Inflammatory macrophage treated with lipopolysaccharide for 1 hour (primary cell): ENCODE data around the gene ZDHHC22.
"Not testable (repeated sequence)": the region's sequence is repeated elsewhere in the genome, so short reads cannot be mapped to it uniquely, and the experiment has no call there.

Experiments used
- DNase-seq, 2 donors: peaks; one replicate each; pipeline ENCODE4 v3.0.0-alpha.2; 2020 to 2022

The ZDHHC22 gene, protein sequence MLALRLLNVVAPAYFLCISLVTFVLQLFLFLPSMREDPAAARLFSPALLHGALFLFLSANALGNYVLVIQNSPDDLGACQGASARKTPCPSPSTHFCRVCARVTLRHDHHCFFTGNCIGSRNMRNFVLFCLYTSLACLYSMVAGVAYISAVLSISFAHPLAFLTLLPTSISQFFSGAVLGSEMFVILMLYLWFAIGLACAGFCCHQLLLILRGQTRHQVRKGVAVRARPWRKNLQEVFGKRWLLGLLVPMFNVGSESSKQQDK

DNA sequence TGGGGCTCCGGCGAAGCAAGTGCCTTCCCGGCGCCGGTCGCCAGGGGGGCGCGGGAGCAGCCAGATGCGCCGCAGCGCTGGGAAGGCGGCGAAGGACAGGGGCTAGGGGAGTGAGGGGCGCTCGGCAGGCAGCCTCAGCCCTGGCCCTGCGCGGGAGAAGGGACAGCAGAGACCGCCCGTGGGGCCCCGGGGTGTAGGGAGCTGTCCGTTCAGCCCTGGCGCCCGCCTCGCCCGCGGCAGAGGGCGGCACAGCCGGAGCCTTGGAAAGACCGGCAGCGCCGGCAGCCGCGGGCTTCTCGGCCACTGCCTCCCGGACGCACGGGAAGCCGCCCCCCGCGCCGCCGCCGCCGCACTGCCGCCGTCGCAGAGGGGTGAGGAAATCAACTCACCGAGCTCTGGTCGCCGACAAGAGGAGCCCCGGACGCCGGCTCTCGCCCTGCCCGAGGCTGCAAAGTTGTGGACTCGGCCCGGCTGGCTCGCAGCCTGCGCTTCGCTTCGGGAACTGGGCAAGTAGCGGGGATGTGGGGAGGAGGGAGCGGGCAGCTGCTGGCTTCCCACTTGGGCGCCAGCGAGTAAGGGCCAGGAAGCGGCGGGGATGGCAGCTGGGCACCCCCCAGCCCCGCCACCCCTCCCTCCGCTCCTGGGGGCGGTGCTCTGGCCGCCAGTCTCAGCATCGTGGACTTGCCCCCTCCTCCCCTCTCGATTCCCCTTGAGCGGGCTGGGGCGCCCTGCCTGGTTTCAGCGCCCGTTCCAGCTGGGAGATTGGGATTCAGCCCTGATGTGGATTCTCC lies at the start of gene ZDHHC22:
TSS of gene ZDHHC22 (minus strand) at position 578 of the 791 bp plus-strand sequence. CDS start 2,053 bp downstream, outside the sequence.
- no peak for DNase-seq

DNA sequence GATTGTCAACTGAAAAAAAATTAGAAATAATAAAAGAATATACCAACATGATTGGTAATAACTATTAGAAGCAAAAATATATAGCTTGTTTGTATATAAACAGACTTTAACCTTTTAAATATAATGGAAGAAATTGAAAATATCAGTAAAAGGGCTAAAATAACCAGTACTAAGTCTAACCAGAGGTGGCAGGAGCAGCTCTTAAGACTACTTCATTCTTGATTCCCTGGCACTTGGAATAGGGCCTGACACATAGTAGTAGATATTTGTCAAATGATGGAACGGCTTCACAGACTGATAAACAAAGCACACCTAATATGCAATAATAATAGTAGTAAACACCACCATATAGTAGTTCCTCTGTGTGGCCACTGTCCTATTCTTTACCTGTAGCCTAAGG lies 49.4 kb upstream of the ZDHHC22 start:
- DNase-seq, result no peak

DNA sequence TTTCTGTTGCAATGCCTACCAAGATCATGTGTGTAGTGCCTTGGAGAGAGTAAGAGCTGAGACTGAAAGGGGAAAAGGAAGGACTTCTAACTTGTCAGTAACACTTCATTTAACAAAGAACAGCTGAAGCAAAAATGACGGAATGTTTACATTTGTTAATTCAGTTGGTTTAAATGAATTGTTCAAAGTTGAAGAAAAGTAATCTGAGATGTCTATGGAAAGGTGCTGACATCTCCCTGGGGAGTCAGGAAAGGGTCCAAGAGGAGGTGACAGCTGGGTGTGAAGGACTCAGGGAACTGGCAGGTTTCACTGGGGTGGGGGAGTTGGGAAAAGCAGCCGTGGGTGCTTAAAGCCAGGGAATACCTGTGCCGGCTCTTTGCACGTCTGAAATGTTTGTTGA lies 47.9 kb upstream of the ZDHHC22 start:
- DNase-seq, result no peak

DNA sequence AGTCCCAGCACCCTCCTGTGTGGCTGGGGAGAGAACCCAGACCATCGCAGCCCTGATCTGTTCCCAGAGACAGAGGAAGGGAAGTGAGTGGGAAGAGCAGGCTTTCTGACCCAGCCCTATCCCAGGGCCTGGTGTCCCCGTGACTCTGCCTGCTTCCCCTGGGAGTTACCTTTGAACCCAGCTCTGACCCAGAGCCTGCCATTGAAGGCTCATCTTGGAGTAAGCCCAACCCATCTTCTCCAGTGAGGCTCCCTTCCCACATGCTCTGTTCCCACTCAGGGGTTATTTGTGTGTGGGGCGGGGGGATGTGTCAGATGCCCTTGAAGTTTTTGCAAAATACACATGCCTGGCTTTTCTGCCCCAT lies 46.0 kb upstream of the ZDHHC22 start:
- DNase-seq, result no peak

DNA sequence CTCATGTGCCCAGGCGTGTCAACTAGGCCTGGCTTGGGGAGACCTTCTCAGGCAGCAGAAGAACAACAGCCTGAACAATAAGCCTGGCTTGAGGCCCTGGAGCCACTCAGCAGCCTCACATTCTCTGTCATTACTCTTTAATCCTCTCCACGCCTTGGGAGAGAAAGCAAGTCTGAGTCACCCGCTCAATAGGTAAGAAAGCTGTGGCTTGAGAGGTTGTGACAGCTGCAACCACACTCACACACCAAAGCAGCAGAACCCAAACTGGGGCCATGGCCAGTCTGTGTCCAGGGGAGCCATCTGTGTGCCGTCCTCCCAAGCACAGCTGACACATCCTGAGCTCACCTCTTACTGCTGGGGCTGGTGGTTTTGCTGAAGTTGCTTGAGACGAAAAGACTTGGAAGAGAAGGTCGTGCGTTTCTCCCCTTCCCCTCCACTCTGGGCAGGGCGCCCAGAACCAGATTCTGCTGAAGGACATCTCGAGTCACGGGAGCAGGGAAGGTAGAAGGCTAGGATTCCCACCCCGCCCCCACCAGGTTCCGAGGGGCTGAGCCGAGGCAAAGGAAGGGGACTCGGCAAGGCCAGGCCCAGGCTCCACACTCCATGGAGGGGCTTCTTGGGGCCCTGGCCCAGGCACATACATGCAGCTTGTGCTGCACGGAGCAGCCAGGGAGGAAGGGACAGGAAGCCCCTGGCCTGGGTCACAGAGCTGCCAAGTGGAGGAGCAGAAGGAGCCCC lies 45.5 kb upstream of the ZDHHC22 start:
- DNase-seq, result no peak

DNA sequence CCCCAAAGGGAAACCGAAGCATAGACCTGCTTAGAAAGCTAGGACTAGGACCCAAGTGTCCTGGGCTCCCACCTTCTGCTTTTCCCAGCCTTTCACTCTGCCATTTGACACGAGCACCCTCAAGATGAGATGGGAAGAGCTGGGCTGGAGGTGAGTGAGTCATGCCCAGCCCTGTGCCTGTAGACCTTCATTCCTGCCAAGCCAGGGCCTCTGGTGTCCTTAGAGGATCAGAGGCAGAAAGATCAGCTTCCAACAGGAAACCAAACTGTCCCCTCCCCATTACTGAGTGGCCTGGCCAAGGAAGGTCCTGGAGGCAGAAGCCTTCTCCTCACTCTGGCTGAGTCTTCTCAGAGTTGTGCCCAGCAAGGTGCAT lies 43.5 kb upstream of the ZDHHC22 start:
- no peak for DNase-seq

DNA sequence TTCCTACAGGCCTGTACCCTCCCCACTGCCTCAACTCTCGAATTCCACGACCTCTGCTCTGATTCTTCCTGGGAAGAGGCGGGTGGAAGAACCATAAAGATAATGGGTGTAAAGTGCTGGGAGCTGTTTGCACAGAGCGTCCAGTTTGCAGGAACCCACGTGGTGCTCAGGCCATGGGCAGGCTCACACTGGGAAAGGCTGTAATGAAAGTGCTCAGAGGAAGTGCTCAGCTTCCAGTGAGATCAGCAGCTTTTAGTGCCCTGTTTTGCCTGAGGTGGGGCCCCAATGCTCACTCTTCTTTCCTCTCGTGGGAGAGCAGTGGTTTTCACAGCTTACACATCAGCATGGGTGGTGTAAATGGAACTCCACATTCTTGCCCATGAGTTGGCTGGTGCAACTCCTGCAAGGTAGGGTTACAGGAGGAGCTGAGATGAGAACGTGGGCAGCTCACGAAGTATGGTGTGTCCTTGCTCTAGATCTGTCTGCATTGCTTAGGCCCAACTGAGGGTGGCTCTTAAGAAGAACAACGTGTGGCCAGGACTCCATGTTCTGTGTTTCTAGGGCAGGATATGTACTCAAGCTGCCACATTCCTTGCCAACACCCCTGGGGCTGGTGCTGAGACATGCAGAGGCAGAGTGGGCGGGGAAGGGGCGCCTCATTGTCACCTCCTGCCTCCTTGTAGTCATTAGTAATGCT lies 43.0 kb upstream of the ZDHHC22 start:
- peak in 1 of 2 donors; percentile 15 for DNase-seq

DNA sequence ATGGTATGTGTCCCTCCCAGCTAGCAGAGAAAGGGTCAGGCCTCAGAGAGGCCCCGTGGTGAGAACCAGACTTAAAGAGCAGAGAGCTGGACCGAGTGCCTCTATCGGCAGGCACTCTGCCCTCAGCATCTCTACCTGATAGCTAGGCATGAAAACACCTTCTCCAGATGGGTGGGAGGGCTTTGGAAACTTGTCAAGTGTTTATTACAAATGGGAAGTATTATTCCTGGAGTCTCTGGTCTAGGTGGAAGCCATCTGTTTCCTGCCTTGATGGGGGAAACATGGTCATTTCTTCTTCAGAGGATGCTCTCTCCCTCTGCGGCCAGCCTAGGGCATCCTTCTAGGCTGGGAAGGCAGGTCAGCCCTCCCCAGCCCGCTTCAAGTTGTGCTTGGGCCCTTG lies 42.3 kb upstream of the ZDHHC22 start:
- no peak for DNase-seq

DNA sequence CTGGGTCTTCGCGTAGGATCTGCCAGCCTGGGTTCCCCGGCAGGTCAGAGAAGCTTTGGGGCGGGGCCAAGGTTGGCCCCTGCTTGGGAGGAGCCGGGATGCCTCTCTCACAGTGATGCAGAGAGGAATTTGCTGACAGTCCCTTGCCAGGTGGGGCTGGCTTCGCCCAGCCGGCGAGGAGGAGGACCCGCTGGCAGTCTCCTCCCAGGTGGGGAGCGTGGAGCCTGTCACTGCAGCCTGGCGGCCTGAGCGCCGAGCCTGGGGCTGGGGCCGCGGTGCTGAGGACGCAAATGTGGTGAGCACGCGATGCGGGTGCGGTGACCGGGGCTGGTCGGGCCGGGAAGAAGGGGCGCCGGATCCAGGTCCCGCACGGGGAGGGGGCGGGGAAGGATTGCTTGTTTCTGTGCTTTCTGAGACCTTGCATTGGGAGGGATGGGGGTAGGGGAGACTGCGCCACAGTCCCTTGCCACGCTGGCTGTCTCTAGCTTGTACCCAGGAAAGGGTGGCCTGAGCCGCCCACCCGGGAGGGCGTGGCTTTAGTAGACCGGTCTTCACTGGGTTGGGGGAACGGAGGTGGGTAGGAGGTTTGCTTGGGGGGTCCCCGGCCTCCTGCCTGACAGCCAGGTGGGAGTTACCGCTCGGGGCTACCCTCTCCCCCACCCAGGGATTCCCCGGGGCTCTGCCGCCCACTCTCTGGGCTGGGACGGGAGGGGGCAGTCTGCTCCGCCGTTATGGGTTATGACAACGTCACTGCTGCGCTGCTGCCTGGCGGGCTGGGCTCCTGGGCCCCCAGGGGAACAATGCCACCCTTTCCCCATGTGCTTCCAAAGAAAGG lies 40.2 kb upstream of the ZDHHC22 start, which contains the start of gene TMEM63C:
TSS of gene TMEM63C (plus strand) at position 196 of the 835 bp plus-strand sequence. CDS start 37,016 bp downstream, outside the sequence.
- DNase-seq, result no peak

DNA sequence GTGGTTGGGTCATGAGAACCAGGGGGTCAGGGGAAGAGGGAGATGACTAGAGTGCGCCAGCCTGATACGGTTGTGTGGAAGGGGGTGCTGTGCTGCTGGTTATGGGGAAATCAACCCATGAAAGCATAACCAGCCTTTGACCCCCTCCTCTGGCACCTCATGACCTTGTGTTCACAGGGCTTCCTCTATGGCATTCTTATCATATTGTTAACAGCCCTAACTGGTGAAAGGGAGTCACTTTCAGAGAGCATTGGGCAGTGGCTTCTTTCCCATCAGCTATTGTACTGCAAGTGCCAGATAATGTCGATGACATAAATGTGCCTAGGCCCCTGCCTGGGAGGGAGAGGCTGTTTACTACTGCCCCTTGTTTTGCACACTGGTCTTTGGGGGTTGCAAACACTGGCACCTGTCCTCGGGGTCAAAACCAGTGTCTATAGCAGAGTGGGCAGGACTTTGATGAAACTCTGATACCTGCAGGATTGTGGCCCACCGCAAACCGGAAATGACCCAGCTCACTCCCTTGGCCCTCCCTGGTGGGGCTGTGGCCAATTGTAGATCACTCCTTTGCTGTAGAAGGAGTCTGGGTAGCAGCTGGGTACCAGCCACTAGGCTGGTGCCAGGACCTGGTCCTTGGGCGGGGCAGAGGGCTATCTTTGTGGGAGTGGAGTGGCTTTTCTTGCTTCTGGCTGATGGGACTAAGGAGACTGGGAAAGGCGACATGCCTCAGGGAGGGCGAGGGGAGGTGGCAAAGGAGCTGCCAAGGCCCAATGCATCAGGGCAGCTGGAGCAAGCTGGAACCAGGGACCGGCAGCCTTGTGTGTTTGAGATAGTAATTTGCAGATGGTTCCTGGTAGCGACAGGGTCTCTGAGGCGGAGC lies 39.4 kb upstream of the ZDHHC22 start:
- DNase-seq, result no peak

DNA sequence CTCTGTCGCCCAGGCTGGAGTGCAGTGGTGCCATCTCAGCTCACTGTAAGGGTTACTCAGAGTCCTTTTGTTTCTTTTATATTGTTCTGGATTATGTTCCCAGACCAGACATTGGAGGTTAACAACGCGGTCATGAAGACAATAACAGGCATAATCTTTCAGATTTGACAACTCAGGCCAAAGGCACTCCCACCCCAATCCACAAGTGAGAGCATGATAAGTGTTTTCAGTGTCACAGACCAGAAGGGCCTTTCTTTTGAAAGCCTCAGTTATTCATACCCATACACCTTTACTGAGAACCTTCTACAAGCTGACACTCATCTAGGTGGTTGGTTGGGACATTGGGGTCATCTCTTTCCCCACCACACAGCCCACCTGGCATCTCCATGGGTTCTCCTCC lies 37.1 kb upstream of the ZDHHC22 start:
- no peak for DNase-seq

DNA sequence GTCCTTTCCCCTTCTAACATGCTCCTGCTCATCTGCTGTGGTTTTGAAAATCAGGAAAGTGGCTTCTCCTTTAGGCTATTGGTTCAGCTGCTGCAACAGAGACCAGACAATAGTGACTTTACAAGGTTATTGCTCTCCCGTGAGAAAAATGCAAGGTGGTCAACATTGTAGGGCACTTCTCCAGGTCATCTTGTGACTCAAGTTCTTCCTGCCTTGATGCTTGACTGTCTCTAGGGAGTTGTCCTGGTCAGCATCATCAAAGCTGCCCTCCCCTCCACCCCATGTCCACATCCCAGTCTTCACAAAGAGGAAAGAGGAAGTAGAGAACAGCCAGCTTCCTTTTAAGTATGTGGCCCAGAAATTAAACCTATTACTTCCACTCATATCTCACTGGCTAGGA lies 36.1 kb upstream of the ZDHHC22 start:
- DNase-seq, result peak in 1 of 2 donors; percentile 23

DNA sequence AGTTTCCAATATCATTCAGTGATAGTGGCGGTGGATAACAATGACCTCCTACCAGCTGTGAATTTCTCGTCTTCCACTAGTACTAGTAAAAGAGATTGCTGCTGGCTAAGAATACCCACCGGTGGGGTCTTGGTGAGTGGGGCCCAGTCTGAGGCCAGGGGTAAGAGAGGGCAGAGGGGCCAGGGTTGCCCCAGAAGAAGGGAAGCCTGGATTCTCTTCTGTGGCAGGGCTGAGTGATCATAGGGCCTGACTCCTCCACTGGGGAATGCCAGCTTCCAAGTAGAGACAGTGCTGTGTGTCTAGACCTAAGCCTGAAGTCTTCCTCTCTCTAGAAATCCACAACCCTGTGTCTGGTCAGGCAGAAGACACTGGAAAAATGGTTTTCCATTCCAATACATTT lies 34.3 kb upstream of the ZDHHC22 start:
- DNase-seq, result no peak

DNA sequence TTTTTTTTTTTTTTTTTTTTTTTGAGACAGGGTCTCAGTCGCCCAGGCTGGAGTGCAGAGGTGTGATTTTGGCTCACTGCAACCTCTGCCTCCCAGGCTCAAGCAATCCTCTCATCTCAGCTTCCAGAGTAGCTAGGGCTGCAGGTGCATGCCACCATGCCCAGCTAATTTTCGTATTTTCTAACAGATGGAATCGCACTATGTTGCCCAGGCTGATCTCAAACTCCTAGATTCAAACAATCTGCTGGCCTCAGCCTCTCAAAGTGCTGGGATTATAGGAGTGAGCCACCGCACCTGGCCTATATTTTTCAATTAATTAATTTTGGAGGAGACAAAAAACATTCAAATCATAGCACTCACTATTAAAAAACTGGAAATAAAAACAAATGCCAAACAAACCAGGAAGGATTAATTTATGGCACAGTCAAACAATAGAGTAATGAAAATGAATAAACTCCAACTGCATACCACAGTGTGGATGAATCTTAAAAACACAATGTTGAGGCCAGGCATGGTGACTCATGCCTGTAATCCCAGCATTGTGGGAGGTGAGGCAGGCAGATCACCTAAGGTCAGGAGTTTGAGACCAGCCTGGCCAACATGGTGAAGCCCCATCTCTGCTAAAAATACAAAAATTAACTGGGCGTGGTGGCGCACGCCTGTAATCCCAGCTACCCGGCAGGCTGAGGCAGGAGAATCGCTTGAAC lies 32.5 kb upstream of the ZDHHC22 start:
- not testable (repeated sequence) for DNase-seq

DNA sequence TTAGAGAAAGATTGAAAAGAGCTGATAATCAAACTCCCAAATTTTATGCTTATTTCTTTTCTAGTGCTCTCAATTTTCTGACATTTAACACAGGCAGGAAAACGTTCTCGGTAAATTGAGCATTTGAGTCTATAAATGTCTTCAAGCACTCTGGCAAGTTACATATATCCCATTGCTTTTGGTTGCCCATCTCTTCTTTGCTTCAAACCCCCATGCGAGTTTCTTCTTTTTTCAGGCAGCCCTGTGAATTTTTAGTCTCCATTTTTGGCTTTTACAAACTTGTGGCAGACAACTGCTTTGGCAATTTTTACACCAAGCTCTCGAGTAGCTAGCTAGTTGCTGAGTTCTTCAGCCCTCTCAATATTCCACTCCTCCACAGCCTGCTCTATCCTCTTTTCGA lies 31.3 kb upstream of the ZDHHC22 start:
- no peak for DNase-seq

DNA sequence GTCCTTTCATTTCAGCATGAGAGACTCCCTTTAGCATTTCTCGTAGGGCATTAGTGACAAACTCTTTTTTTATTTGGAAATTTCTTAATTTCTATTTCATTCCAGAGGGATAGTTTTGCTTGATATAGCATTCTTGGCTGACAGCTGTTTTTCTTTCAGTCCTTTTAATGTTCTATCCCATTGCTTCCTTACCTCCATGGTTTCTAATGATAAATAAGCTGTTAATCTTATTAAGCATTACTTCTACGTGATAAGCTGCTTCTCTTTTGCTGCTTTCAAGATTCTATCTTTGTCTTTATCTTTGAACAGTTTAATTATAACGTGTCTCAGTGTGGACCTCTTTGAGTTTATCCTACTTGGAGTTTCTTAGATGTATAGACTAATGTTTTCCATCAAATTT lies 28.5 kb upstream of the ZDHHC22 start:
- no peak for DNase-seq

DNA sequence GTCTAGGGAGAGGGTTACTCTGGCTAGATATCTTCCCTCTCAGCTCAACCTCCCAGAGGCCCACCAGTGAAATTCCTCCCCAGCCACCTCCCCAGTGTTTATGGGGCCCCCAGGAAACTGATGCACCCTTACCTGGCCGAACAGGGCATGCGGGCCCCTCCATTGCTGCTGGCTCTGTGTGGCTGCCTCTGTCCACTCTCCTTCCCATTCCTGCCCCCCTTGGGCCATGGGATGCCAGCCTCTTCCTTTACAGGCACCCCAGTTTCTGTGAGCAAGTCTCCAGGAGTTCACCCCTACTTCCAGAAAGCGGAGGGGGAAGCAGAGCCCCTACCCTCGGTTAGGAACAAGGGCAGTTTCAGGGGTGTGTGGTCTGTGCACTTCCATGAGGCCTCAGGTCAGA lies 19.4 kb upstream of the ZDHHC22 start:
- no peak for DNase-seq

DNA sequence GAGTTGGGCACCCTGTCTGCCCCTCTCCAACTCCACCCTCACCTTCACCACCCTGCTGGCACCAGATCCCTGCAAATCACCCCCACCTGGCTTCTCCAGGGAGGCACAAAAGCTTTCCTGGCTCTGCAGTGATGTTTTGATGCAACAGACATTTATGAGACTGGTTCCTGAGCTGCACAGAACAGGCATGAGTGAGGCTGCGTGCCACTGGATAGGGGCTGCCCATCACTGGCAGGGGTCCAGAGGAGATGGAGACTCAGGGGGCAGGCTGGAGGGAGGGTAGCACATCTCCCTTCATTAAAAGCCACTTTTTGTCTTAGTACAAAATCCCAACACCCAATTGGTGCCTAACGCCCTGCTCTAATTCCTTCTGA lies 17.3 kb upstream of the ZDHHC22 start:
- no peak for DNase-seq

DNA sequence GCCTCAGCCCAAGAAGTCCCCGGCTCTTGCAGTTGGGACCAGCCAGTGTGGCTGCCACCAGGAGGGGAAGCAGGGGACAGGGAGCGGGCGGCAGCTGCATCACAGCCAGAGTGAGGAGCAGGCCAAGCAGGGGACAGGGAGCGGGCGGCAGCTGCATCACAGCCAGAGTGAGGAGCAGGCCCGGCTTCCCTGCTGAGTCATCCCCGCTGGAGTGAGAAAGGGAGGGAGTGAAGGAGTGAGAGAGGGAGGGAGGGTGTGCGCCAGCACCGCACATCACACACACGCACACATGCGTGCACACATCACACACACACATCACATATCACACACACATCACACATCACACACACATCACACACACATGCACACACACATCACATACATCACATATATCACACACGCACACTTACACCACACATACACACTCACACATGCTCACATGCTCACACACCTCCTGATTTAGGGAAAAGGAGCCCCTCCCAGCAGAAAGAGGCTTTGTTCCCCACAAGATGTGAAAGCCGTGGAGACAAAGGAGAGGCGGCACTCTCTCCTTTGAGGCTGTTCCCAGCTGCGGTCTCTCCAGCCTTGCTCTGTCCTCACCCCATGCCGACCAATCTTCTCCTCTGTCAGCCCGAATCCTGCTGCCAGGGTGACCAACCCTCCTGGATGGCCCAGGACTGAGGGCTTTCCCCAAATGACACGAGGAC lies 16.7 kb upstream of the ZDHHC22 start:
- DNase-seq, result no peak

DNA sequence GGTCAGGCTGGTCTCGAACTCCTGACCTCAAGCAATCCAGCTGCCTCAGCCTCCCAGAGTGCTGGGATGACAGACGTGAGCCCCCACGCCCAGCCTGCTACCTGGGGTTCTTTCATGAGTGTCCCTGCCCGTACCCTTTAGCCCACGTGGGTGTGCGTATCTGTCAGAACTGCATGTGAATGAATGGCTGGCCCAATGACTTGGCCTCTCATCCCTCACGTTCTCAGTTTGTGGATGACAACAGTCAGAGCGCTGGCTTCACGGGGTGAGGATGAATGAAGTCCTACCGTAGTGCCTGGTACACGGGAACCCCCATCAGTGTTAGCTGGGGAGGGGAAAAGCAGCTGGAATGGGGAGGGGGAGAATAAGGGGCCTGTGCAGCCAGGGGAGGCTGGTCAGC lies 16.1 kb upstream of the ZDHHC22 start:
- no peak for DNase-seq
